KMS-11 (cell line): Measurements from ENCODE around the gene NETO1.

Experiments
- H2AFZ ChIP-seq: fragments of 200-600 bp; sonication (generic); 2 replicates; pipeline ENCODE4 v1.6.1; 2016; ENCODE audit warnings: antibody characterized with exemption, mixed run types, low read depth
- H3K27ac ChIP-seq: fragments of 200-600 bp; sonication (generic); 2 replicates; pipeline ENCODE4 v1.6.1; 2016; ENCODE audit warnings: mild to moderate bottlenecking, mixed run types
- H3K27me3 ChIP-seq: fragments of 200-600 bp; sonication (generic); 2 replicates; pipeline ENCODE4 v1.6.1; 2017; ENCODE audit warnings: mild to moderate bottlenecking, low read depth, mixed run types, moderate library complexity; ENCODE audit not compliant: insufficient read depth
- H3K36me3 ChIP-seq: fragments of 200-600 bp; sonication (generic); 2 replicates; pipeline ENCODE4 v1.6.1; 2017; ENCODE audit warnings: mild to moderate bottlenecking, mixed run types; ENCODE audit not compliant: insufficient read depth
- H3K4me1 ChIP-seq: fragments of 200-600 bp; sonication (generic); 2 replicates; pipeline ENCODE4 v1.6.1; 2016; ENCODE audit warnings: mild to moderate bottlenecking, low read depth, mixed run types; ENCODE audit not compliant: poor library complexity, severe bottlenecking
- H3K4me2 ChIP-seq: fragments of 200-600 bp; sonication (generic); 2 replicates; pipeline ENCODE4 v1.7.0; 2016; ENCODE audit warnings: mild to moderate bottlenecking, mixed run types
- H3K4me3 ChIP-seq: fragments of 200-600 bp; sonication (generic); IDR thresholded peaks from 2 replicates; pipeline ENCODE4 v1.6.1; 2017; ENCODE audit warnings: low read depth, low read length, mixed read lengths; ENCODE audit not compliant: insufficient read depth
- H3K79me2 ChIP-seq: fragments of 200-600 bp; sonication (generic); 2 replicates; pipeline ENCODE4 v1.6.1; 2016; ENCODE audit warnings: low read depth, mixed run types; ENCODE audit not compliant: insufficient read depth
- H3K9ac ChIP-seq: fragments of 200-600 bp; sonication (generic); 2 replicates; pipeline ENCODE4 v1.6.1; 2016; ENCODE audit warnings: mild to moderate bottlenecking, mixed run types
- H4K20me1 ChIP-seq: fragments of 200-600 bp; sonication (generic); 2 replicates; pipeline ENCODE4 v1.6.1; 2016; ENCODE audit warnings: mild to moderate bottlenecking, mixed run types; ENCODE audit not compliant: insufficient read depth
- TF ChIP-seq, protein P1 (sequence below): fragments of 200-600 bp; sonication (generic); conservative IDR thresholded peaks from 2 replicates; pipeline ENCODE4 v1.6.1; 2017; ENCODE audit warnings: low read depth, mild to moderate bottlenecking, antibody characterized with exemption, low read length, moderate library complexity, mixed read lengths

Gene NETO1

DNA sequence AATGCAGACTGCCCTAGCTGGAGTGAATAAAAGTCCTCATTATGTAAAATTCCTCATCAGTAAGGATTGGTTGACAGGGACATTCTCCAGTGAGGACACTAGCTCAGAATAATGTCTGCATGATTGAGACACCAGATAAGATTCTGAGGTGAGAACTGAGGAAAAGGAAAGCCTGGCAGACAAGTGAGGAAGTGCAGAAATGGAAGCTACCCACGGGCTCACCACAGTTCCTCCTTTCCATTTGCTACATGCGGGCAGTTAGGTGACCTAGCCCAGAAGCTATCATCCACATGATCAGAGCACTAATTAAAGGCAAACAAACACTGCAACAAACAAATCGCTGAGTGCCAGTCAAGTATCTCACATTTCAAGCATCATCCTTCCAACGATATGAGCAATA is 27.7 kb downstream of the NETO1 start:
- Histone ChIP-seq H3K9ac (no peak overlapping the region), H3K4me1 (no peaks in the 10 kb centered on the region), H3K4me2 (no peak overlapping the region), H3K4me3 (no peak overlapping the region), H3K27ac (no peak overlapping the region), H4K20me1 (no peaks in the 10 kb centered on the region), H3K79me2 (no peaks in the 10 kb centered on the region), H3K36me3 (no peaks in the 10 kb centered on the region), H2AFZ (no peak overlapping the region), H3K27me3 (no peaks in the 10 kb centered on the region)
- TF ChIP-seq, protein P1, sequence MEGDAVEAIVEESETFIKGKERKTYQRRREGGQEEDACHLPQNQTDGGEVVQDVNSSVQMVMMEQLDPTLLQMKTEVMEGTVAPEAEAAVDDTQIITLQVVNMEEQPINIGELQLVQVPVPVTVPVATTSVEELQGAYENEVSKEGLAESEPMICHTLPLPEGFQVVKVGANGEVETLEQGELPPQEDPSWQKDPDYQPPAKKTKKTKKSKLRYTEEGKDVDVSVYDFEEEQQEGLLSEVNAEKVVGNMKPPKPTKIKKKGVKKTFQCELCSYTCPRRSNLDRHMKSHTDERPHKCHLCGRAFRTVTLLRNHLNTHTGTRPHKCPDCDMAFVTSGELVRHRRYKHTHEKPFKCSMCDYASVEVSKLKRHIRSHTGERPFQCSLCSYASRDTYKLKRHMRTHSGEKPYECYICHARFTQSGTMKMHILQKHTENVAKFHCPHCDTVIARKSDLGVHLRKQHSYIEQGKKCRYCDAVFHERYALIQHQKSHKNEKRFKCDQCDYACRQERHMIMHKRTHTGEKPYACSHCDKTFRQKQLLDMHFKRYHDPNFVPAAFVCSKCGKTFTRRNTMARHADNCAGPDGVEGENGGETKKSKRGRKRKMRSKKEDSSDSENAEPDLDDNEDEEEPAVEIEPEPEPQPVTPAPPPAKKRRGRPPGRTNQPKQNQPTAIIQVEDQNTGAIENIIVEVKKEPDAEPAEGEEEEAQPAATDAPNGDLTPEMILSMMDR = no peak

DNA sequence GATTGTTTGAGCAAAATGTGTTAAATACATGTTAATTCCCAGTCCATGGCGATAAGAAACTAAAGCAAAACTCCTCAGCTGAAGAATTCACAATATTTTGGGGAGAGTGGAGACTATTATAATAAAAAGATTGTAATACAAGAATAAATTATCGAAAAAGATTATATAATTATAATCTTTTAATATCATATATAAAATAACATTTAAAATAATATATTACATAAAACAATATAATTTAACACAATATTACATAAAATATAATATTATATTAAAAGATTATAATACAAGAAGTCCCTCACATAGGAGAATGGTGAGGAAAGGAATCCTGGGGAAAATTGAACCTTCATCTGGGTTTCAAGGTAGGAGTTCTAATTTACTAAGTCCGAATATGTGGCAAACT is 33.1 kb downstream of the NETO1 start:
- Histone ChIP-seq H3K27ac (no peak overlapping the region), H3K27me3 (no peaks in the 10 kb centered on the region), H3K79me2 (no peaks in the 10 kb centered on the region), H3K4me1 (no peaks in the 10 kb centered on the region), H4K20me1 (no peaks in the 10 kb centered on the region), H2AFZ (no peak overlapping the region), H3K9ac (no peak overlapping the region), H3K4me3 (no peak overlapping the region), H3K4me2 (no peak overlapping the region), H3K36me3 (no peaks in the 10 kb centered on the region)
- TF ChIP-seq, protein P1 = no peak

DNA sequence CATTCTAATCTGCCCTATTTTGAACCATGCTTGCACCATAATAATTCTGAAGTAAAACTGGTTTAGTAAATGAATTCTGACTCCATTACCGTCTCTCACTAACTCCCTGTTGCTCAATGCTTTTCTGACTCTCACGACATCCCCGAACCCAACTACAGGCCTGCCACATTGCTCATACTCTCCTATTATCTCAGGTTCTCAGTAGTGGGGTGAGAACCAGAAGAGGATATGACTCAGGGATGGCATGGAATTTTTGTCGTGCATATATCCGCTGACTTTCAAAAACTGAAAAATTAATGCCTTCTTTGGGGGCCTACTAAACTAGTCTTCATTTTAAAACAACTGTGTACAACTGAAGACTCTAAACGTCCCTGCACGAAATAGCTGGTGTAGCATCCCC is 34.3 kb downstream of the NETO1 start:
- Histone ChIP-seq H3K36me3 (no peaks in the 10 kb centered on the region), H4K20me1 (no peaks in the 10 kb centered on the region), H3K27ac (no peak overlapping the region), H3K9ac (no peak overlapping the region), H2AFZ (no peak overlapping the region), H3K79me2 (no peaks in the 10 kb centered on the region), H3K4me2 (no peak overlapping the region), H3K27me3 (no peaks in the 10 kb centered on the region), H3K4me1 (no peaks in the 10 kb centered on the region), H3K4me3 (no peak overlapping the region)
- TF ChIP-seq, protein P1 = no peak

DNA sequence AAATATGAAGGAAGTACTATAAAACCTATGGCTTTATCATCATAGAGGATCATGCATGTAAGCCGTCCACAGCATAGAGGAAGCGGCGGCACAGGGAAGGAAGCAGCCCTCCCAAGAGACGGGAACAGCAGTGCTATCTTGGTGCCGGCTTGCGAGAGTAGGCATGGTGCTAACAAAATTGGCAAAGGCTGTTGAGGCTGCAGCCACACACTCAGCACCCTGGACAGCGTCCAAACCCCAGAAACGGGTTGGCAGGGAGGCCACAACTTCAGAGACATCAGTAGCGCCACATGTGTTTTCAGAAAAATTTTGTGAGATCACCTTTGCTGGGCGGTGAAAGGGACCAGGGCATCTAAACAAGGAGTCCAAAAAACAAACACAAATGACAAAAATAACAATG is 37.7 kb downstream of the NETO1 start:
- Histone ChIP-seq H3K4me2 (no peak overlapping the region), H3K27me3 (no peaks in the 10 kb centered on the region), H4K20me1 (no peaks in the 10 kb centered on the region), H3K4me1 (no peaks in the 10 kb centered on the region), H3K4me3 (no peak overlapping the region), H3K36me3 (no peaks in the 10 kb centered on the region), H3K9ac (no peak overlapping the region), H3K79me2 (no peaks in the 10 kb centered on the region), H3K27ac (no peak overlapping the region), H2AFZ (no peak overlapping the region)
- TF ChIP-seq, protein P1 = no peak

DNA sequence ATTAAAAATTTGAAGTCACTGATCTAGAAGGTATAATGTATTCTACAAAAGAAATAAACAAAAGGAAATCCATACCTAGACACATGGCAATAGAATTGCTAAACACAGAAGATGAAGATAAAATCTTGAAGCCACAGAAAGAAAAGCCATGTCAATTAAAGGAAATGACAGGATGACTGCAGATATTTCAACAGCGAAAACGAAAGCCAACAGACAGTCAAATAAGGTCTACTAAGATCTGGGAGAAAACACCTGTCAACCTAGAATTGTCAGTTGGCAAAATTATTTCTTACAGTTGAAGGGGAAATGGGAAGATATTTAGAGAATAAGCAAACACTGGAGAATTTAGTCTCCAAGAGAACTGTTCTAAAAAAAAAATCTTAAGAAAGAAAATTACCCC is 39.2 kb downstream of the NETO1 start:
- TF ChIP-seq, protein P1 = no peak
- Histone ChIP-seq H3K4me2 (no peak overlapping the region), H3K9ac (no peak overlapping the region), H3K4me1 (no peaks in the 10 kb centered on the region), H4K20me1 (no peaks in the 10 kb centered on the region), H3K36me3 (no peaks in the 10 kb centered on the region), H3K4me3 (no peak overlapping the region), H3K27ac (no peak overlapping the region), H2AFZ (no peak overlapping the region), H3K79me2 (no peaks in the 10 kb centered on the region), H3K27me3 (no peaks in the 10 kb centered on the region)
